ENCODE results near the gene ZNF519.

The ZNF519 gene

DNA sequence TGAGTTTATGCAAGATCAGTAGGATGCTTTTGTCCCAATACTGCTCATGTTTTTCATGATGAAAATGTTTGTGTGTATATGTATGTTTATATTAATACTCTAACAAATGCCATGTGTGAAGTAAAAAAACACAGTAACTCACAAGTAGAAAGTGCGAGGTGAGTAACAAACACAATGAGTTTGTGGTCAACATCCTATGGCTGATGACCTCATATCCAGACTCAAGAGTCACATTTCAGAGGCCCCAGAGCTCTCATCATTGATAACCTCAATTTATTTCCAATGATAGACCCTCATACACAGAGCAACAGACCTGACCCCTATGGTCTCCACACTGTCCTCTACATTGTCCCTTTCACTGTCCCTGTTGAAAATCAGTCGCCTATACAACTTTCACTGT is 34.5 kb downstream of the ZNF519 start:
- Histone ChIP-seq H3K4me3 (replicated peaks; ENCODE audit: insufficient read depth, low read length) (no peak overlapping the region), H3K27me3 (ENCODE audit: insufficient read depth, poor library complexity, severe bottlenecking) (no peaks in the 10 kb centered on the region), H3K27ac (replicated peaks) (no peak overlapping the region)
- DNase-seq (ENCODE audit: low read depth in 1 of 2, low spot score in 1 of 2), result no peak
- TF ChIP-seq, protein P1, sequence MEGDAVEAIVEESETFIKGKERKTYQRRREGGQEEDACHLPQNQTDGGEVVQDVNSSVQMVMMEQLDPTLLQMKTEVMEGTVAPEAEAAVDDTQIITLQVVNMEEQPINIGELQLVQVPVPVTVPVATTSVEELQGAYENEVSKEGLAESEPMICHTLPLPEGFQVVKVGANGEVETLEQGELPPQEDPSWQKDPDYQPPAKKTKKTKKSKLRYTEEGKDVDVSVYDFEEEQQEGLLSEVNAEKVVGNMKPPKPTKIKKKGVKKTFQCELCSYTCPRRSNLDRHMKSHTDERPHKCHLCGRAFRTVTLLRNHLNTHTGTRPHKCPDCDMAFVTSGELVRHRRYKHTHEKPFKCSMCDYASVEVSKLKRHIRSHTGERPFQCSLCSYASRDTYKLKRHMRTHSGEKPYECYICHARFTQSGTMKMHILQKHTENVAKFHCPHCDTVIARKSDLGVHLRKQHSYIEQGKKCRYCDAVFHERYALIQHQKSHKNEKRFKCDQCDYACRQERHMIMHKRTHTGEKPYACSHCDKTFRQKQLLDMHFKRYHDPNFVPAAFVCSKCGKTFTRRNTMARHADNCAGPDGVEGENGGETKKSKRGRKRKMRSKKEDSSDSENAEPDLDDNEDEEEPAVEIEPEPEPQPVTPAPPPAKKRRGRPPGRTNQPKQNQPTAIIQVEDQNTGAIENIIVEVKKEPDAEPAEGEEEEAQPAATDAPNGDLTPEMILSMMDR (IDR thresholded peaks at IDR 0.05; ENCODE audit: insufficient read depth, low read length), result no peak
- no peak for TF ChIP-seq SPI1 (IDR thresholded peaks at IDR 0.05; ENCODE audit: borderline replicate concordance, low read depth)
- TF ChIP-seq POLR2AphosphoS5 (IDR thresholded peaks at IDR 0.05; ENCODE audit: low read depth), result no peak
- no peak for TF ChIP-seq GABPA (IDR thresholded peaks at IDR 0.05; ENCODE audit: low read depth)
- TF ChIP-seq, protein P2, sequence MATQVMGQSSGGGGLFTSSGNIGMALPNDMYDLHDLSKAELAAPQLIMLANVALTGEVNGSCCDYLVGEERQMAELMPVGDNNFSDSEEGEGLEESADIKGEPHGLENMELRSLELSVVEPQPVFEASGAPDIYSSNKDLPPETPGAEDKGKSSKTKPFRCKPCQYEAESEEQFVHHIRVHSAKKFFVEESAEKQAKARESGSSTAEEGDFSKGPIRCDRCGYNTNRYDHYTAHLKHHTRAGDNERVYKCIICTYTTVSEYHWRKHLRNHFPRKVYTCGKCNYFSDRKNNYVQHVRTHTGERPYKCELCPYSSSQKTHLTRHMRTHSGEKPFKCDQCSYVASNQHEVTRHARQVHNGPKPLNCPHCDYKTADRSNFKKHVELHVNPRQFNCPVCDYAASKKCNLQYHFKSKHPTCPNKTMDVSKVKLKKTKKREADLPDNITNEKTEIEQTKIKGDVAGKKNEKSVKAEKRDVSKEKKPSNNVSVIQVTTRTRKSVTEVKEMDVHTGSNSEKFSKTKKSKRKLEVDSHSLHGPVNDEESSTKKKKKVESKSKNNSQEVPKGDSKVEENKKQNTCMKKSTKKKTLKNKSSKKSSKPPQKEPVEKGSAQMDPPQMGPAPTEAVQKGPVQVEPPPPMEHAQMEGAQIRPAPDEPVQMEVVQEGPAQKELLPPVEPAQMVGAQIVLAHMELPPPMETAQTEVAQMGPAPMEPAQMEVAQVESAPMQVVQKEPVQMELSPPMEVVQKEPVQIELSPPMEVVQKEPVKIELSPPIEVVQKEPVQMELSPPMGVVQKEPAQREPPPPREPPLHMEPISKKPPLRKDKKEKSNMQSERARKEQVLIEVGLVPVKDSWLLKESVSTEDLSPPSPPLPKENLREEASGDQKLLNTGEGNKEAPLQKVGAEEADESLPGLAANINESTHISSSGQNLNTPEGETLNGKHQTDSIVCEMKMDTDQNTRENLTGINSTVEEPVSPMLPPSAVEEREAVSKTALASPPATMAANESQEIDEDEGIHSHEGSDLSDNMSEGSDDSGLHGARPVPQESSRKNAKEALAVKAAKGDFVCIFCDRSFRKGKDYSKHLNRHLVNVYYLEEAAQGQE (IDR thresholded peaks at IDR 0.05; ENCODE audit: insufficient replicate concordance, low read depth), result no peak

DNA sequence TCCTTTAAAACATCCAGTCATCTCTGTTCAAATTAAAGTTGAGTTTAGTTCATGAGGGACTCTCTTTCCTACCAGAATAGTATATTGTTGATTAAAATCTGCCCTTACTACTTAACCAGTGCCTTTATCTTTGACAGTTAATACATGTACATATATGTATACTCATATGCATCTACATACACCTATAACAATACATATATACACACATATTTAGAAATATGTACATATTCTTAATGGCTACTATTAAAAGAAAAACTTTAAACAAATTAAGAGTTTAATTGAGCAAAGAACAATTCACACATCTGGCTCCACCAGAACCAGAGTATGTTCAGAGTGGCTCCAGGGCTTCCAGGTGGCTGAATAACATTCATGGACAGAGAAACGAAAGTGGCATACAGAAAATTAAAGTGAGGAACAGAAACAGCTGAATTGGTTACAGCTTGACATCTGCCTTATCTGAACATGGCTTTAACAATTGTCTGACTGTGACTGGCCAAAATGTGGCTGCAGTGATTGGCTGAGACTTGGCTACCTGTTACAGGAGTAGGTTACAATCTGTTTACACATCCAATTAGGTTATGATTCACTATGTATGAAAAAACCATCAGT is 38.8 kb downstream of the ZNF519 start:
- TF ChIP-seq, protein P1 (IDR thresholded peaks at IDR 0.05; ENCODE audit: insufficient read depth, low read length), result no peak
- TF ChIP-seq POLR2AphosphoS5 (IDR thresholded peaks at IDR 0.05; ENCODE audit: low read depth) (no peak), GABPA (IDR thresholded peaks at IDR 0.05; ENCODE audit: low read depth) (no peak), SPI1 (IDR thresholded peaks at IDR 0.05; ENCODE audit: borderline replicate concordance, low read depth) (no peak)
- TF ChIP-seq, protein P2 (IDR thresholded peaks at IDR 0.05; ENCODE audit: insufficient replicate concordance, low read depth), result no peak
- no peak overlapping the region for H3K4me3 ChIP-seq (replicated peaks; ENCODE audit: insufficient read depth, low read length)
- no peak for DNase-seq (ENCODE audit: low read depth in 1 of 2, low spot score in 1 of 2)
- H3K27me3 ChIP-seq (ENCODE audit: insufficient read depth, poor library complexity, severe bottlenecking), result no peaks in the 10 kb centered on the region
- no peak overlapping the region for H3K27ac ChIP-seq (replicated peaks)

DNA sequence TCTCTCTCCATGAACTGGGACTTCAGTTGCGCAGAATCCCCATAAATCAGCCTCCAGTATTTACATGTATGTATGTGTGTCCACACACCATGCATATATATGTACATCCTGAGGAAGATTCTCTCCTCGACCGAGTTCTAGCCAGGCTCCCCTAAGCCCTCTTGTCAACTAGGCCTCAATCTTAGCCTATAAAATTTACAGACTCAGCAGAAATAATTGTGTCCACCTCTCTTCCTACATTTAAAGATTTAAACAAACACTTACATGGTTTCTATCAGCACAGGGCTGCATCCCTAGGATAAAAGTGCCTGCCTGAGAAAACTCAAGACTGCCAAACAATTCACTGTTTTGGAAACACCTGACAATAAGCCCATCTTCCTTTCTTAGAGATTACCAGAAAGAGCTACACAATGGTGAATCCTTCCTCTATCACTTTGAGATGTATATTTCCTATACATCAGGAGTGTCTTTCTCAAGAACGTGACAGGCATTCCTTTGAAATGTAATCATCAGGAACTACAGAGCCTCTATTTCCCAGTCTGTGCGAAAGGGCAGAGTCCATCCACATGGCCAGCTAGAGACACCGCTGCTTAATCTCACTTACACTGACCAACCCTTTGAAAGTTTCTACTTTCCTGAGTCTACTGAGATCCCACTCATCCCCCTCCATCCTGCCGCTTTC is 39.5 kb downstream of the ZNF519 start:
- TF ChIP-seq POLR2AphosphoS5 (IDR thresholded peaks at IDR 0.05; ENCODE audit: low read depth), result no peak
- no peak for TF ChIP-seq GABPA (IDR thresholded peaks at IDR 0.05; ENCODE audit: low read depth)
- TF ChIP-seq SPI1 (IDR thresholded peaks at IDR 0.05; ENCODE audit: borderline replicate concordance, low read depth), result no peak
- TF ChIP-seq, protein P1 (IDR thresholded peaks at IDR 0.05; ENCODE audit: insufficient read depth, low read length), result no peak
- TF ChIP-seq, protein P2 (IDR thresholded peaks at IDR 0.05; ENCODE audit: insufficient replicate concordance, low read depth), result no peak
- H3K4me3 ChIP-seq (replicated peaks; ENCODE audit: insufficient read depth, low read length), result no peak overlapping the region
- DNase-seq (ENCODE audit: low read depth in 1 of 2, low spot score in 1 of 2), result no peak
- no peak overlapping the region for H3K27ac ChIP-seq (replicated peaks)
- H3K27me3 ChIP-seq (ENCODE audit: insufficient read depth, poor library complexity, severe bottlenecking), result no peaks in the 10 kb centered on the region

Measured in HL-60 (cell line).